Stimulated activated CD4-positive, alpha-beta T cell treated with anti-CD3 and anti-CD28 coated beads, Interleukin-1b, Interleukin-23, amount 100 ng/mL, for 1 hour (primary cell): ENCODE results near the gene WDR86.

Experiments used
- DNase-seq, 2 donors: peaks; one replicate each; pipeline ENCODE4 v3.0.0-alpha.2; 2020; ENCODE audit warnings: low read depth in 2 of 2

WDR86 gene

GRCh38 chr7:151439855-151440798 is 30.3 kb upstream of the WDR86 start, which contains the start of gene CRYGN:
Gene CRYGN (minus strand): TSS chr7:151440141. CDS start chr7:151439917, 224 bp downstream.
- DNase-seq = no peak

- no peak for DNase-seq
Observed at GRCh38 chr7:151438864-151439601, 29.2 kb upstream of the WDR86 start.

- no peak for DNase-seq
Observed at GRCh38 chr7:151437866-151438516, 28.2 kb upstream of the WDR86 start.

GRCh38 chr7:151437159-151437553 is 27.3 kb upstream of the WDR86 start:
- DNase-seq = no peak

- no peak for DNase-seq
Observed at GRCh38 chr7:151436446-151437158, 26.8 kb upstream of the WDR86 start.

GRCh38 chr7:151435971-151436370 is 26.1 kb upstream of the WDR86 start:
- no peak for DNase-seq

- no peak for DNase-seq
Observed at GRCh38 chr7:151435103-151435916, 25.5 kb upstream of the WDR86 start.

- DNase-seq = no peak
Observed at GRCh38 chr7:151434549-151434948, 24.7 kb upstream of the WDR86 start.

- DNase-seq = no peak
Observed at GRCh38 chr7:151433721-151434400, 24.0 kb upstream of the WDR86 start.

- no peak for DNase-seq
Observed at GRCh38 chr7:151432658-151433521, 23.1 kb upstream of the WDR86 start.

- no peak for DNase-seq
Observed at GRCh38 chr7:151431768-151432311, 22.0 kb upstream of the WDR86 start.

- DNase-seq = no peak
Observed at GRCh38 chr7:151431281-151431767, 21.5 kb upstream of the WDR86 start.

GRCh38 chr7:151430391-151431205 is 20.8 kb upstream of the WDR86 start:
- no peak for DNase-seq

GRCh38 chr7:151429560-151430331 is 19.9 kb upstream of the WDR86 start:
- DNase-seq = no peak

GRCh38 chr7:151429237-151429559 is 19.4 kb upstream of the WDR86 start:
- no peak for DNase-seq

GRCh38 chr7:151428378-151429236 is 18.8 kb upstream of the WDR86 start:
- no peak for DNase-seq
